VCaP (cell line): ENCODE results near the gene OR2D2.

ENCODE experiments used
- H3K27ac ChIP-seq: fragments of 450-650 bp; 2 replicates; pipeline ENCODE4 v1.5.1; 2017
- CTCF ChIP-seq: fragments of 450-650 bp; conservative IDR thresholded peaks from 2 replicates; pipeline ENCODE4 v1.5.1; 2017; ENCODE audit warnings: mild to moderate bottlenecking, moderate library complexity

The OR2D2 gene

GRCh38 chr11:6850526-6850925 lies 41.8 kb downstream of the OR2D2 start:
- no peak for TF ChIP-seq CTCF
- no peak overlapping the region for H3K27ac ChIP-seq

GRCh38 chr11:6845383-6845782 lies 46.9 kb downstream of the OR2D2 start, which contains the start of gene OR10A5:
Gene OR10A5 (plus strand): TSS chr11:6845683. CDS start chr11:6845683, 0 bp downstream.
- H3K27ac ChIP-seq, result no peak within 1 kb of the TSS
- TF ChIP-seq CTCF, result no peak

GRCh38 chr11:6844356-6844755 lies 47.9 kb downstream of the OR2D2 start:
- no peak for TF ChIP-seq CTCF

GRCh38 chr11:6843670-6844069 lies 48.6 kb downstream of the OR2D2 start:
- no peak for TF ChIP-seq CTCF
- no peak overlapping the region for H3K27ac ChIP-seq

More at GRCh38 chr11:6844356-6844755, 47.9 kb downstream of the OR2D2 start:
- H3K27ac ChIP-seq, result no peak overlapping the region

- H3K27ac ChIP-seq, result no peak overlapping the region
- no peak for TF ChIP-seq CTCF
Observed at GRCh38 chr11:6841694-6842093, 50.6 kb downstream of the OR2D2 start.
